Erythroblast (primary cell): ENCODE results near the gene ALKBH5.
"Not testable (repeated sequence)": the region's sequence is repeated elsewhere in the genome, so short reads cannot be mapped to it uniquely, and the experiment has no call there.

Experiments used
- GATA1 ChIP-seq: IDR thresholded peaks from 2 replicates; pipeline ENCODE4 v1.6.1; 2011; ENCODE audit warnings: low read depth, mild to moderate bottlenecking, control low read depth, low read length, moderate library complexity
- POLR2A ChIP-seq: IDR thresholded peaks from 2 replicates; pipeline ENCODE4 v1.6.1; 2011; ENCODE audit warnings: mild to moderate bottlenecking, low read length

- TF ChIP-seq POLR2A, GATA1: not testable (repeated sequence)
Measured at GRCh38 chr17:18216906-18217305, 33.3 kb downstream of the ALKBH5 start.
